ENCODE results near the gene ELANE.
"Not testable (repeated sequence)": the region's sequence is repeated elsewhere in the genome, so short reads cannot be mapped to it uniquely, and the experiment has no call there.

The ELANE gene

DNA sequence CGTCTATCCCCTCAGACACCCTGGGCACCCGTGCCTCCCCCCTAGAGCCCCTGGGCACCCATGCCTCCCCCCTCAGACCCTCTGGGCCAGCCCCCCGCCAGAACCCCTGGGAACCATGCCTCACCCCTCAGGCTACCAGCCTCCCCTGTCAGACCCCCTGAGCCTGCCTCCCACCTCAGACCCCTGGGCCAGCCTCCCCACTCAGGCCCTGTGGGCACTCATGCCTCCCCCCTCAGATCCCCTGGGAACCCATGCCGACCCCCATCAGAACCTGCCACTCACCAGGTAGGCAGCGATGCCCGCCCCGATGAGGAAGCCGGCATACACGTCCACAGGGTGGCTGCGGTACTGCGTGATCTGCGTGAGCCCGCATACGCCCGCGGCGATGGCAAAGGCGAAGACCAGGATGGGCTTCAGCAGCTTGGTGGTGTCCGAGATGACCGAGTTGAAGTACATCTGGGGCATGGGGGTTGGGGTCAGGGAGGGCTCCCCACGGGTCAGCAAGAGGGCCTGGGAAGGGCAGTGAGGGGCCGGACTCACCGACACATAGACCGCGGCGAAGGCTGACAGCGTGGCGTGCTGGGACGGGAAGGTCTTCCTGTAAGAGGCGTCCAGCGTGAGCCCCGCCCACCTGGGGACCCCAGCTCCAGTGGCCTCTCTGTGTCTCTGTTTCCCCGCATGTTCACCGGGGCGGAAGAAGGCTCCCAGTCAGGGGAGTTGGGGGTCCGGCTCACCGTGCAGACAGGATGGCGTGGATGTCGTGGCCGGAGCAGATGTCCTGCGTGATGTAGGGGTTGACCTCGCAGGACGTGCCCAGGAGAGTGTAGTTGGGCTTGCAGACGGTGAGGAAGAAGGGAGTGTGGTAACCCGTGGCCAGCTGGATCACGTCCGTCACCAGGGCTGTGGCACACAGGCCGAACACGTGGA, 37.7 kb upstream of the ELANE start:
- no peak for DNase-seq (ENCODE audit: low spot score)

- DNase-seq (ENCODE audit: low spot score), result no peak
These were observed 36.9 kb upstream of the ELANE start for GRCh38 chr19:815079-815774.

DNA sequence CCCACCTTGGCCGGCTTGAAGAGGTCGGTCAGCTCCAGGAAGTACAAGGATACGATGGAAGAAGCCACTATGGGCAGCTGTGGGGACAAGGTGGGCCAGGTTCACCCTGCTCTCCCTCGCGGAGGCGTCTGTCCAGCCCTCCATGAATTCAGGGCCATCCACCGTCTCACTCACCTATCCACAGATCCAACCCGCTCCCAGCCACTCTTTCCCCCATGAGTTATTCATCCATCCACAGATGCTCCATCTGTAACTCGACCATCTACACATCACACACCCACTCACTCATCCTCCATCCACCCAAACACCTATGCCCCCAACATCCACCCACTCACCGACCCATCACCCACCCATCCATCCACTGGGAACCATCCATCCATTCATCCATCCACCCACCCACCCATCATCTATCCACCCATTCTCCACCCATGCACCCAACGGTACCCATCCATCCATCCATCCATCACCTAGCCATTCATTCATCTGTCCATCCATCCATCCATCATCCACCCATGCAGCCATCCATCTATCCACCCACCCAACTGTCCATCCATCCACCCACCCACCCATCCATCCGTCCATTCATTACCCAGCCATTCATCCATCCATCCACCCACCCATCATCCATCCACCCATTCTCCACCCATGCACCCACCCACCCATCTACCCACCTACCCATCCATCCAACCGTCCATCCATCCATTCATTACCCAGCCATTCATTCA, 36.2 kb upstream of the ELANE start:
- no peak for DNase-seq (ENCODE audit: low spot score)

DNA sequence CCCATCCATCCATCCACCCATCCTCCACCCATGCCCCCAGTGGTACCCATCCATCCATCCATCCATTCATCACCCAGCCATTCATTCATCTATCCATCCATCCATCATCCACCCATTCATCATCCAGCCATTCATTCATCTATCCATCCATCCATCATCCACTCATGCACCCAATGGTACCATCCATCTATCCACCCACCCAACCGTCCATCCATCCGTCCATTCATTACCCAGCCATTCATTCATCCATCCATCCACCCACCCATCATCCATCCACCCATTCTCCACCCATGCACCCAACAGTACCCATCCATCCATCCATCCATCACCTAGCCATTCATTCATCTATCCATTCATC, 35.6 kb upstream of the ELANE start:
- DNase-seq (ENCODE audit: low spot score), result no peak

DNA sequence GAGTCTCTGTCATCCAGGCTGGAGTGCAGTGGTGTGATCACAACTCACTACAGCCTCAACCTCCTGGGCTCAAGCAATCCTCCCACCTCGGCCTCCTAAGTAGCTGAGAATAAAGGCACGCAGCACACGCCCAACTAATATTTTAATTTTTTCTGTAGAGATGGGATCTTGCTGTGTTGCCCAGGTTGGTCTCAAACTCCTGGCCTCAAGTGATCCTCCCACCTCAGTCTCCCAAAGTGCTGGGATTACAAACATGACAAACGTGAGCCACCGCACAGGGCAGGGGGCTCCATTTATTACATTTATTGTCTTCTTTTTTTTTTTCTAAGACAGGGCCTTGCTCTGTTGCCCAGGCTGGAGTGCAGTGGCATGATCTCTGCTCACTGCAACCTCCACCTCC, 31.9 kb upstream of the ELANE start:
- DNase-seq (ENCODE audit: low spot score), result not testable (repeated sequence)

DNA sequence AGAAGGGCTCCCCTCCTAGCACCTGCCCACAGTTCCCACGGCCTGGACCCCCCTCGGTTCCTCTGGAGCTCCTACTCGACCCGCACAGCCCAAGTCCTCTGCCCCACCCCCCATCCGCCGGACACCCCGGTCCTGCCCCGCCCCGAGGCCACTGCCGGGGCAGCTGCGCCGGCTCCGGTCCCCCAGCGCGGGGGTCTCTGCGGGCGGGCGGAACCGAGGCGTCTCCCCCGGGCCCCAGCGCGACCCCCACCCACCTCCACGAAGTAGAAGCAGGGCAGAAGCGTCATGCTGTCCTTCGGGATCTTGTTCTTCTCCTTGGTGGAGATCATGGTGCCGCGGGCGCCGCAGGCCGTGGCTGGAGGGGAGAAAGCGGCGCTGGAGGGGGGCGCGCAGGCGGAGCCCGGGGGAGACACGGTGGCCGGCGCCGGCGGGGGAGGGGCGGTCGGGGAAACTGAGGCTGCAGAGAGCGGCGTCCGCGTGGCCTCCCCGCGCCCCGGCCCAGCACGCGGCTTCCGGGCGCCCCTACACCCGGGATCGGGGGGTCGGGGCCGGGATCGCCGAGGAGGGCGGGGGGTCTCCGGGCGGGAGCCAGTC, 30.8 kb upstream of the ELANE start:
- peak; percentile 80 for DNase-seq (ENCODE audit: low spot score)

GRCh38 chr19:821825-822503, 30.1 kb upstream of the ELANE start, which contains the start of gene PLPPR3:
Gene PLPPR3, minus strand, starts transcription at chr19:821955. Its CDS starts 396 bp downstream, at chr19:821559.
- DNase-seq (ENCODE audit: low spot score), result peak; percentile 90

GRCh38 chr19:823565-824121, 28.5 kb upstream of the ELANE start:
- DNase-seq (ENCODE audit: low spot score), result no peak

DNA sequence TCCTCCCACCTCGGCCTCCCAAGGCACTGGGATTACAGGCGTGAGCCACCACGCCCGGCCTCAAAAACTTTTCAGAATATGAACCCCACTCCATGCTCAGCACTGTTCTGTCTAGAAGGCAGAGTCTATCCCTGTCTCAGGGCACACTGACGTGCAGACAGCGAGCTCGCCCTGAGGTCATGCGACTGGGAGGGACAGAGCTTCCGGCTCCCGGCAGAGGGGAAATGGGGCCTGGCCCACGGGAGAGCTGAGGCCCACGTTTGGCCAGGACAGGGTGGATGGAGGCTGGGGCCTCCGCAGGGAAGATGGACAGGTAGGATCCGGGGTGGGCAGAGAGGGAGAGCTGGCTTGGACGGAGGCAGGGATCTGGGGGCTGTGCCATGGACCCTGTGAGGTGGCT, 27.2 kb upstream of the ELANE start:
- DNase-seq (ENCODE audit: low spot score), result no peak

DNA sequence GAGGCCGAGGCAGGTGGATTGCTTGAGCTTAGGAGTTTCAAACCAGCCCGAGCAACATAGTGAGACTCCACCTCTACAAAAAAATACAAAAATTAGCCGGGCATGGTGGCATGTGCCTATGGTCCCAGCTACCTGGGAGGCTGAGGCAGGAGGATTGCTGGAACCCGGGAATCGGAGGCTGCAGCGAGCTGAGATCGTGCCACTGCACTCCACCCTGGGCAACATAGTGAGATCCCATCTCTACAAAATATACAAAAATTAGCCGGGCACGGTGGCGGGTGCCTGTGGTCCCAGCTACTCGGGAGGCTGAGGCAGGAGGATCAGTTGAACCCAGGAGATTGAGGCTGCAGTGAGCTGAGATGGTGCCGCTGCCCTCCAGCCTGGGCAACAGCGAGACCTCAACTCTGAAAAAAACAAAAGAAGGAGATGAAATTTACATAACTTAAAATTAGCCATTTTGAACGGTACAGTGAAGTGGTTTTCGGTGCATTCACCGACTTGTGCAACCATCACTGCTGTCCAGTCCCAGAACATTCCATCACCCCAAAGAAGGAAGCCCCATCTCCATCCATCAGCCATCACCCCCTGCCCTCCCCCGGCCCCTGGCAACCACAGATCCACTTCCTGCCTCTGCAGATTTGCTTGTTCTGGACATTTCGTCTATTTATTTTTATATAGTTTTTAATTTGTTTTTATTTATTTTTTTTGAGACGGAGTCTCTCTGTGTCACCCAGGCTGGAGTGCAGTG, 26.0 kb upstream of the ELANE start:
- no peak for DNase-seq (ENCODE audit: low spot score)

DNA sequence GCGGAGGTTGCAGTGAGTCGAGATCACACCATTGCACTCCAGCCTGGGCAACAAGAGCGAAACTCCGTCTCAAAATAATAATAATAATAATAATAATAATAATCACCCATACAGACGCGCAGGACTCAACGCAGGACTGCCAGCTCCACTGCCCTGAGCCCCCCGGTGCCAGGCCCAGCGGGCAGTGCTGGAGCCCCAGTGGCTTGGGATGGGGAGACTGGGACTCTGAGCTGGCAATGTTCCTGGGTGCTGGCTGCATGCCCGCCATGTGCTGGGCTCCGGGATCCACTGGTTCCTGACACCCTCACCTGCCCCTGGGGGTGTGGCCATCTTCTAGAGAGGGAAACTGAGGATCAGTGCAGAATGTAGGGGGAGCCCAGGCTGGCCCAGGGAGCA, 24.8 kb upstream of the ELANE start:
- DNase-seq (ENCODE audit: low spot score), result no peak

DNA sequence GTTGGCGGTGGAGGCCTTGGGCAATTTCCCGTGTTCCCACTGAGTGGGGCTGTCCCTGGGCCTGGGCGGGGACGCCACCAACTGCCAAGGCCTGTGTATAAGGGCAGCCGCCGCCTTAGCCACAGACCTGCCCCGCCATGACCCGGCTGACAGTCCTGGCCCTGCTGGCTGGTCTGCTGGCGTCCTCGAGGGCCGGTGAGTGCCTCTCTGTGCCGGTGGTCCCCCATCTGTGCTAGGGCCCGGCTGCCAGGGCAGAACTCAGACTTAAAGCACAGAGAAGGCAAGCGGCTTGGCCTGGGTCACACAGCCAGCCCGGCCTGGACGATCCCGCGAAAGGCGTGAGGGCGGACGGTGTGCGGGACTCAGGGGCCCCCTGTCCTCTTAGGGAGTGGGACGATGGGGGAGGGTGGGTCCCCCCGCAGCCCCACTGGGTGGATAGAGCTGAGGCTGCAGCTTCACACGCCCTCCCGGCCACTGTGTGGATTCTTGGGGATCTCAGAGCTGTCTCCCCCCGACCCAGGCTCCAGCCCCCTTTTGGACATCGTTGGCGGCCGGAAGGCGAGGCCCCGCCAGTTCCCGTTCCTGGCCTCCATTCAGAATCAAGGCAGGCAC, 24.3 kb upstream of the ELANE start, which contains the start of gene AZU1:
Gene AZU1 (plus strand): TSS at position 128 of the 612 bp plus-strand sequence. CDS start 10 bp downstream, at position 138.
- no peak for DNase-seq (ENCODE audit: low spot score)

- no peak for DNase-seq (ENCODE audit: low spot score)
These were observed 22.9 kb upstream of the ELANE start for GRCh38 chr19:829129-829758.

- no peak for DNase-seq (ENCODE audit: low spot score)
These were observed 20.4 kb upstream of the ELANE start for GRCh38 chr19:831407-832369.

DNA sequence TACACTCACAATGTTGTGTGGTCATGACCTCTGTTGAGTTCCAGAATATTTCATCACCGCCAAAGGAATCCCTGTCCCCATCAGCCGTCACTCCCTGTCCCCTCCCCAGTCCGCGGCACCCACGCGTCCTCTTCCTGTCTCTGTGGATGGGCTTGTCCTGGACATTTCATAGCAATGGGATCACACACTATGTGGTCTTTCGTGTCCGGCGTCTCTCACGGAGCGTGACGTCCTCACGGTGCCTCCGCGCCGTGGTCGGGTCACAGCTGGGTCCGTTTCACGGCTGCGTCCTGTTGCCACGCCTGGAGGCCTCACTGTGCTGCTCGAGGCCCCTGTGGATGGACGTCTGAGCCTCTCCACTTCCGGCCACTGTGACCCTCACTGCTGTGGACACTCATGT, 17.9 kb upstream of the ELANE start:
- no peak for DNase-seq (ENCODE audit: low spot score)

DNA sequence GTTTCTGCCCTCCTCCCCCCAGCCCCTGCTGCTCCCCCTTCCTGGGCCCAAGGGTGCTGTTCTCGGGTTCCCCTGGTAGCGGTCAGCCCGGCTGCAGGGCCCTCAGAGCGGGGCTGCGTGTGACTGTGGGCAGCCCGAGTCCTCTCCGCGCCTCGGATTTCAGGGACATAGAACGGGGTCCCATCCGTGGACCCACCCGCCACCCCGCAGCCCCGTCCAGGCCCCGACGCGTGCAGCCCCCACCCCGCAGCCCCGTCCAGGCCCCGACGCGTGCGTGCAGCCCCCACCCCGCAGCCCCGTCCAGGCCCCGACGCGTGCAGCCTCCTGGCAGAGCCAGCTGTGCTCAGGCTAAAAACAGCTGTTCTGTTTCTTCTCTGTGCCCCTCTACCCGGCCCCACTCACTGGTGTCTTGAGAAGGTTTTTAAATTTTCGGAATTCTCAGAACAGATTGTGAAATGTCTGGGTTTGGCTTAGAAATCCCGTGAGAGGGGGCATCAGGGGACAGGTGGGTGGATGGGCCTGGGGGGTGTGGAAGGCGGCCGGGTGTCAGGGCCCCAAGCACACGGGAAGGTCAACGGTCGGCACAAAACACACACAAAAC, 16.8 kb upstream of the ELANE start:
- no peak for DNase-seq (ENCODE audit: low spot score)

DNA sequence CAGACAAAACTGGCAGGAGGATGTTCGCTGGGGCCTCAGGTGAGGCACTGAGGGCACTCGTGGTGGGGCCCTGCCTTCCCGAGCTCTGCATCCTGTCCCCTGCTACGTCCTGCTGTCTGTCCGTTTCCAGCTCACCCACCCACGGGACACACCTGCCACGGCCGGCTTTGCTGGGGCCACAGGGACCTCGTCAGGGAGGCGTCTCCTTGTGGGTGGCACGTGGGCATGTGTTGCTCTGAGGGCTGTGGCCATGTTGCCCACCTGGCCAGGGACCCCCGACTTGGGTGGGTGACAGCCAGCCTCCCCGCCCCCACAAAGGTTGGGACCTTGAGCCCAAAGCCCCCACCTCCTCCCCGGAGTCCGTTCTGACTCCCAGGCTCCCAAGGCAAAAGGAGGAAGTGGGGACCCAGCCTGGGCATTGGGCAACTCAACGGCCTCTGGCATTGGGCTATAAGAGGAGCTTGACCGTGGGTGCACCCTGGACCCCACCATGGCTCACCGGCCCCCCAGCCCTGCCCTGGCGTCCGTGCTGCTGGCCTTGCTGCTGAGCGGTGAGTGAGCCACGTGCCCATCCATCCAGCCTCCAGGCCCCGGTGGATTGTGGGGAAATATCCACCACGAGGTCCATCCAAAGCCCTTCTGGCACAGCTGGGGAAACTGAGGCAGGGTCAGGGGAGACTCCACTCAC, 11.4 kb upstream of the ELANE start, which contains the start of gene PRTN3:
Gene PRTN3 (plus strand): TSS at position 481 of the 688 bp plus-strand sequence. CDS start 10 bp downstream, at position 491.
- no peak for DNase-seq (ENCODE audit: low spot score)

All from iPS-NIHi11 (cell line).